Fibroblast of the aortic adventitia (primary cell): ENCODE data around the gene ACTG1. TPM values are rescaled to one million over a fixed set of nuclear protein-coding genes. Genes with fewer than 3 reads are reported as not detected.

Source experiments
- DNase-seq: peaks from one replicate; pipeline ENCODE4 v3.0.0-alpha.2; 2010; ENCODE audit warnings: low read depth
- H3K4me3 ChIP-seq: 2 replicates; pipeline ENCODE4 v1.5.1; 2011; ENCODE audit warnings: low read depth, mild to moderate bottlenecking, control low read depth, low read length, moderate library complexity
- total RNA-seq: library from RNA; depleted of rRNA; stranded (reverse); fragments of >200 nt; gene quantifications from 2 replicates; pipeline ENCODE4 v1.2.3, GENCODE V29; 2012; ENCODE audit warnings: low replicate concordance
- TF ChIP-seq, protein P1 (sequence below): IDR thresholded peaks from 2 replicates; pipeline ENCODE4 v1.5.1; 2011; ENCODE audit warnings: mild to moderate bottlenecking, low read length, control low read depth, inconsistent platforms; ENCODE audit not compliant: insufficient read depth

Gene ACTG1
- total RNA-seq, 1 donor, result 6,650 TPM

- no peak for DNase-seq
- TF ChIP-seq, protein P1, sequence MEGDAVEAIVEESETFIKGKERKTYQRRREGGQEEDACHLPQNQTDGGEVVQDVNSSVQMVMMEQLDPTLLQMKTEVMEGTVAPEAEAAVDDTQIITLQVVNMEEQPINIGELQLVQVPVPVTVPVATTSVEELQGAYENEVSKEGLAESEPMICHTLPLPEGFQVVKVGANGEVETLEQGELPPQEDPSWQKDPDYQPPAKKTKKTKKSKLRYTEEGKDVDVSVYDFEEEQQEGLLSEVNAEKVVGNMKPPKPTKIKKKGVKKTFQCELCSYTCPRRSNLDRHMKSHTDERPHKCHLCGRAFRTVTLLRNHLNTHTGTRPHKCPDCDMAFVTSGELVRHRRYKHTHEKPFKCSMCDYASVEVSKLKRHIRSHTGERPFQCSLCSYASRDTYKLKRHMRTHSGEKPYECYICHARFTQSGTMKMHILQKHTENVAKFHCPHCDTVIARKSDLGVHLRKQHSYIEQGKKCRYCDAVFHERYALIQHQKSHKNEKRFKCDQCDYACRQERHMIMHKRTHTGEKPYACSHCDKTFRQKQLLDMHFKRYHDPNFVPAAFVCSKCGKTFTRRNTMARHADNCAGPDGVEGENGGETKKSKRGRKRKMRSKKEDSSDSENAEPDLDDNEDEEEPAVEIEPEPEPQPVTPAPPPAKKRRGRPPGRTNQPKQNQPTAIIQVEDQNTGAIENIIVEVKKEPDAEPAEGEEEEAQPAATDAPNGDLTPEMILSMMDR, result no peak
- H3K4me3 ChIP-seq, result no peak overlapping the region
Measured at GRCh38 chr17:81539961-81540675, 27.5 kb upstream of the ACTG1 start.

DNA sequence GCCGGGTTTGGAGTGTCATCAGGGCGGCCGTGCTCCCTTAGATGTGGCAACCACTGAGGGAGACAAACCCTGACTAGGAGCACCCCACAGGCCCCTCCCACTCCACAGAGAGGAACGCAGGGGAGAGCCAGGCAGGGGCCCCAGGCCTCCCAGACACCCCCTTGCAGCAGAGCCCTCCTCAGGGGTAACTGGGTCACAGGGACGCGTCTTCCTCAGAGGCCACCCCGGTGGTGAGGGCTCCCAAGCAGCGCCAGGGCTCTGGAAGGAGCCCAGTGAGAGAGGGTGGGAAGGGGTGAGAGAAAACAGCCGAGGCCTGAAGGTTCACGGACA is 26.9 kb upstream of the ACTG1 start:
- no peak overlapping the region for H3K4me3 ChIP-seq
- no peak for DNase-seq
- TF ChIP-seq, protein P1, result no peak

DNA sequence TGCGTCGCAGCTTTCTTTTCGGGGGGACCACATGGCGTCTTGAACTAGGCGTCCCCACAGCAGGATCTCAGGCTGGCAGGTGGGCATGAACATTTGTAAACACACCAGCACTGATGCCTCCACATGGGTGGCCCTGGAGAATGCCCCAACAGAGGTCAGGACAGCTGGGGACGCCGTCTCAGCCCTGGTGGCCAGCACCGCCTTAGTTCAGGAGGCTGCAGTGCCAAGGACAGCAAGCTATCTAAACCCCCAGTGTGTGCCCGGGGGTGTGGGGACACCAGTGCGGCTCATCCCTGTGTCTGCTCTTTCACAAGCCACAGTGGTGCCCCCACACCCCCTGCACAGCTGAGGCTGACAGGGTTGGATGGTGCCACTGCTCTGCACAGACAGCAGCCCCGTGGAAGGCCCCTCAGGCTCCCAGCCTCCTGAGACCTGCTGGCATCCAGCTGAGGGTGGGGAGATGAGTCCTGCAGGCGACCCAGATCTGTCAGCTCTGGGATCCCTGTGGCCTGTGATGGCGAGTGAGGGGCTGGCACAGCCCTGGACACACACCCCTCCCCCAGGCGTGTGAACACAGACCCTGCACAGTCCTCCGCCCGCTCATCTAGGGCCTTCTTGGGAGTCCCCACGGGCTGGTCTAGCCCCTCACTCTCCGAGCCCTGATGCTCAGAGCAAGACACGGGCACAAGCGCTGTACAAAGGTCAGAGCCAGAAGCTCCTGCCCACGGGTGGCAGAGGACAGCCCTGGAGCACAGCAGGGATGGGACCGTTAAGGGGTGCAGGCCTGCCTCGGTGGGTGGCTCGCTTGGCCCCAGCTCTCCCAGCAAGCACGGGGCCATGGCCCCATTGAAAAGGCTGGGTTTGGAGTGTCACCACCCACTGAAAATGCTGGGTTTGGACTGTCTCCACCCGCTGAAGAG is 26.3 kb upstream of the ACTG1 start:
- H3K4me3 ChIP-seq, result no peak overlapping the region
- no peak for DNase-seq
- TF ChIP-seq, protein P1, result no peak

GRCh38 chr17:81537856-81538555 is 25.4 kb upstream of the ACTG1 start:
- TF ChIP-seq, protein P1, result no peak
- DNase-seq, result no peak
- no peak overlapping the region for H3K4me3 ChIP-seq

GRCh38 chr17:81537343-81537855 is 24.8 kb upstream of the ACTG1 start:
- H3K4me3 ChIP-seq, result no peak overlapping the region
- DNase-seq, result no peak
- TF ChIP-seq, protein P1, result peak; percentile 56
